Stimulated activated naive CD8-positive, alpha-beta T cell treated with anti-CD3 and anti-CD28 coated beads, Interleukin-15, Interleukin-2, amounts not matched to agents 100 U/mL and 50 U/mL, for 24 hours (primary cell): ENCODE data around the gene TYW1B.
"Not testable (repeated sequence)": the region's sequence is repeated elsewhere in the genome, so short reads cannot be mapped to it uniquely, and the experiment has no call there.

ENCODE experiments used
- ATAC-seq: fragments of 150-1000 bp; cut with Tn5 transposase; one replicate; pipeline ENCODE4 v1.10.0; 2021
- DNase-seq: peaks from one replicate; pipeline ENCODE4 v3.0.0; 2021

Gene TYW1B

DNA sequence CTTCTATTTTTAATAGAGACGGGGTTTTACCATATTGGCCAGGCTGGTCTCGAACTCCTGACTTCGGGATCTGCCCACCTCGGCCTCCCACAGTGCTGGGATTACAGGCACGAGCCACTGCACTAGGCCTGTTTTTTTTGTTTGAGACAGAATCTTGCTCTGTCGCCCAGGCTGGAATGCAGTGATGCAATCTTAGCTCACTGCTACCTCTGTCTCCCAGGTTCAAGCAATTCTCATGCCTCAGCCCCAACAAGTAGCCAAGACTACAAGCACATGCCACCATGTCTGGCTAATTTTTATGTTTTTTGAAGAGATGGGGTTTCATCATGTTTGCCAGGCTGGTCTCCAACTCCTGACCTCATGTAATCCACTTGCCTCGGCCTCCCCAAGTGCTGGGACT lies 73.7 kb downstream of the TYW1B start:
- ATAC-seq (no peak), DNase-seq (no peak)

- DNase-seq (no peak), ATAC-seq (no peak)
These were observed 74.2 kb downstream of the TYW1B start for GRCh38 chr7:72753781-72754180.

DNA sequence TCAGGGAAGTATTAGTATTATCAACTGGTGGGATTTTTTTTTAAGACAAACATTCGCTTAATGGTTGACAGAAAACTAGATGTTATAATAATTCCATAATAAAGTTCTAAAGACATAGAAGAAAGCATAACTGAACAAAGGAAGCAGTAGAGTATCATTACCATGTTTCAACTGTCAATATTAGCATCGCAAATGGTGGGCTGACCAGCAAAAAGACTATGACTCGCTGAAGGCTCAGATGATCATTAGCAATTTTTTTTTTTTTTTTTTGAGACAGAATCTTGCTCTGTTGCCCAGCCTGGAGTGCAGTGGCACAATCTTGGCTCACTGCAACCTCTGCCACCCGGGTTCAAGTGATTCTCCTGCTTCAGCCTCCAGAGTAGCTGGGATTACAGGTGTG lies 74.8 kb downstream of the TYW1B start:
- not testable (repeated sequence) for DNase-seq, ATAC-seq

DNA sequence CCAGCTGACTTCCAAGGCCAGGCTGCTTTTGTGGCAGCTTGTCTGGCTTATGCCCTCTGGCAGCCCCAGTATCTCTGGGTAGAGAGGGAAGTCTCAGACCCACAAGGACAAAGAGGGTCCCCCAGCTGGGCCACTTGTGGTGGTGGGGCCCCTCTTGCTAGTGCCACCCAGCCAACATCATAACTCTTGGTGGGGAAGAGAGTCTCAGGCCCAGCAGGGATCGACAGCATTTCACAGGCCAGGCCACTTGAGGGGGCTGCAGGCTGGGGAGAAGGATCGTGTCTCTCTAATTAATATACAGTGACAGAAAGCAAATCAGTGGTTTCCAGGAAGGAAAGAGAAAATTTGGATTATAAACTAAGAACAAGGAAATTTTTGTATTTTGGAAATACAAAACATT lies 76.0 kb downstream of the TYW1B start:
- DNase-seq: no peak
- ATAC-seq: no peak

DNA sequence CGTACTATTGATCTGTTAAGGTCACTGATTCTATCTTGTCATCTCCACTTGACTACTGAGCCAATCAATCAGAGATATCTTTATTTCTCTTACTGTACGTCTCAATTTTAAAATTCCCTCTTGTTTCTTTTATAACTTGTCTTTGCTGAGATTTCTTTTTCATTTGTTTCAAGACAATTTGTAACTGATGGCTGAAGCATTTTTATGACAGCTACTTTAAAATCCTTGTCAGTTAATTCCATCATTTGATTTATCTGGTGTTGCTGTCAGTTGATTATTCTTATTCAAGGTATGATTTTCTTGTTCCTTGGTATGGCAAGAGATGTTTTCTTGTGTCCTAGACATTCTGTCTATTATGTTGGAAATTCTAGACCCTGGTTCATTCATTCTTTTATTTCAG lies 76.6 kb downstream of the TYW1B start:
- DNase-seq (no peak), ATAC-seq (no peak)

- DNase-seq, ATAC-seq: not testable (repeated sequence)
These were observed 79.4 kb downstream of the TYW1B start for GRCh38 chr7:72748649-72749048.

GRCh38 chr7:72744244-72744926 lies 83.6 kb downstream of the TYW1B start:
- ATAC-seq, DNase-seq: not testable (repeated sequence)

DNA sequence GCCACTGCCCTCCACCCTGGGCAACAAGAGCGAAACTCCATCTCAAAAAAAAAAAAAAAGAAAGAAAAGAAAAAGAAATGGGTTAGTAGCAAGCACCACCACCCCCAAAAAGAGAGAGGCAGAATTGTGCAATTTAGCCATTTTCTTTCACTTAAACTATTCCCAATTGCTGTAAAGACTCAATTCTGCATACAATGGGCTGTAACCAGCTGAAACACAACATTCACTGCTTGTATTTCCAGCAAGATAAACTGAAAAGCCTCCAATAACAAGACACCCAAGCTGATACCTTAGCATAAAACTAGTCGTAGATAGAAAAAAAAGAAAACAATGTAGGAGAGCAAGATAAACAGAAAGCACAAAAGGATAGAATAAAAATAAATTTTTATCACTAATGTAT lies 84.2 kb downstream of the TYW1B start:
- ATAC-seq, DNase-seq: not testable (repeated sequence)

DNA sequence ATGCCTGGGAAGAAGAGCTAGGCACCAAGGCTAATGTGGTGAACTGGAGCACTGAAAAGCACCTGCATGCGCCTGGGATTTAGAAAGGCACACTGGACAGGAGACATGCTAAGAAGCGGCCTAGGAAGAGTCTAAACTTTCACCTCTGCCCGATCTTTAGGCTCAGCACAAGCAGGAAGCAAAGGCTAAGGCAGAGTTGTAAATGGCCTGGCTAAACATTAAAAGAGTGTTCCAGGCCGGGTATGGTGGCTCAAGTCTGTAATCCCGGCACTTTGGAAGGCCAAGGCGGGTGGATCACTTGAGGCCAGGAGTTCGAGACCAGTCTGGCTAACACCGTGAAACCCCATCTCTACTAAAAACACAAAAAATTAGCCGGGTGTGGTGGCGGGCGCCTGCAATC lies 88.3 kb downstream of the TYW1B start:
- not testable (repeated sequence) for ATAC-seq, DNase-seq

DNA sequence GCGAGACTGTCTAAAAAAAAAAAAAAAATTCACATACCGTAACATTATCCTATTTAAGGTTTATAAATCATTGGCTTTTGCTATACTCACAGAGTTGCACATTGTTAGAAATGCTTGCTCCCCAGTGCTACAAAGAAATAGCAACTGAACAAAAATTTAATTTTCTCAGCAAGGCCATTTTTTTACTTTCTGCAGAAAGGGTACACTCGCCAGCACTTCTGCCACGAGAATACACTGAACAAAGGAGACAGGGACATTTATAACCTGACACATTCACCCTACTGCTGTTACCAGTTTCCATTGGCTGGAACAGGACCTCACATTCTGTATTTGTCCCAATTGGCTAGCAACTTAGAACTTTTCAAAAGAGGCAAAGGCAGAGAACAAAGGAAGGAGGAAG lies 92.1 kb downstream of the TYW1B start:
- ATAC-seq: not testable (repeated sequence)

DNA sequence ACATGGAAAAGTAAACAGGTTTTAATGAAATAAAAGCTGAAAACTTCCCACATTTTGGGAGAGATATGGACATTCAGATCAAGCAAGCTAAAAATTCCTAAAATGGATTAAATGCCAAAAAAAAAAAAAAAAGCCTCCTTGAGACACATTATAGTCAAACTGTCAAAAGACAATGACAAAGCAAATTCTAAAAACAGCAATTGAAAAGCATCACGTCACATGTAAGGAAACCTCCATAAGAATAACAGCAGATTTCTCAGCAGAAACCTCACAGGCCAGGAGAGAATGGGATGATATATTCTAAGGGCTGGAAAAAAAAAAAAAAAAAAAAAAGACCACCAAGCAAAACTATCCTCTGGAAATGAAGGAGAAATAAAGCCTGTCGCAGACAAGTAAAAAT lies 97.2 kb downstream of the TYW1B start:
- not testable (repeated sequence) for ATAC-seq, DNase-seq

More for the DNA sequence above, 92.1 kb downstream of the TYW1B start:
- not testable (repeated sequence) for DNase-seq

GRCh38 chr7:72730384-72730783 lies 97.6 kb downstream of the TYW1B start:
- DNase-seq, ATAC-seq: not testable (repeated sequence)

DNA sequence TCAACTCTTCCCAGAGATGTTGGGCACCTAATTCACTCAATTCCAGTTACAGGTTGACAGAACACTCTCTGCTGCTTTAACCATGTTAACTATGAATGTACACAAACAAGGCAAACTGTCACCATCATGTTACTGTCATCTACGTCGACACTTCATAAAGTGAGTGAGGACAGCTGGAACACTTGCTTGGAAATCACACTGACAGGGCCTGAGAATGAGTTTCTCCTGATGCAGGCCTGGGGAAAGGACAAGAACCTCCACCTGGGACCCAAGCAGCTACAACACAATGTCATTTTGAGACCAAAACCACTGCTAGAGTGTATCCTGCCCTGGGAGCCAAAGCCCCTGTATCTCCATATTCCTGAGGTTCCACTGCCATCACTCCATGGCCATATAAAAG lies 98.9 kb downstream of the TYW1B start:
- ATAC-seq, DNase-seq: not testable (repeated sequence)

- not testable (repeated sequence) for DNase-seq, ATAC-seq
These were observed 105.3 kb downstream of the TYW1B start for GRCh38 chr7:72722694-72723093.

GRCh38 chr7:72720890-72721289 lies 107.1 kb downstream of the TYW1B start:
- not testable (repeated sequence) for DNase-seq, ATAC-seq

- DNase-seq, ATAC-seq: not testable (repeated sequence)
These were observed 110.7 kb downstream of the TYW1B start for GRCh38 chr7:72717252-72717774.

DNA sequence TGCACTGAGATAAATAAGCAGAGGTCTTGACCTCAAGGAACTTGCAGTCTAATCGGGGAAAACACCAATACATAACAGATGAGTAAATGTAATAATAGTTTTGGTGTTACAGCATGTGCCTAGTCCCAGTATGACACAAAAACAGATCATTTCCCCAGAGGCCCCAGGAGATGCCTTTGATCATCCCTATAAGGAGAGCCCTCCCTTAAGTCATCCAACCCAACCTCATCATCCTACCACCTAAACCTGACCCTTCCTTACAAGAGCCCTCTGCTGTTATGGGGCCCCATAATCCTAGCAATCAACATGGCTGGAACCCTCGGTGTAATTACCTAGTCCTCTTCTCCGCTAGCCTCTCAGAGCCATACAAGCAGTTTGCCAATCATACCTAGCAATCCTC lies 116.1 kb downstream of the TYW1B start:
- DNase-seq, ATAC-seq: not testable (repeated sequence)

DNA sequence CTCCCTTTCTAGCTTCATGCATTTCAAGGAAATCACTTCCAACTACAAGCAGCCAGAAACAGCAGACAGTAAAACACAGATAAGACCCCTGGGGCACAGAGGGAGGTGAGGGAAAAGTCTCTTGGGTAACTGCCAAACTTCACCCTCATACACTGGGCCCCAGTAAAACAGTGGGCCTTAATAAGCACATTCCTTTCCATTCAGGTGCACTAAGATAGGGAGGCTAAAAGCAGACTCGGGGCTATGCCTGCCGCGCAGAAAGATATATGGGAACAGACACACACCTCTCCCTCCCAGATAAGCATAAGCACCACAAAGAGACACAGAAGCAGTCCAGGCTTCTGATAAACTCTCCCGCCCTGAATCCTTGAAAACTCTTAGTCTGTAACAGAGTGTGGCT lies 117.0 kb downstream of the TYW1B start:
- DNase-seq: no peak
- ATAC-seq: no peak

DNA sequence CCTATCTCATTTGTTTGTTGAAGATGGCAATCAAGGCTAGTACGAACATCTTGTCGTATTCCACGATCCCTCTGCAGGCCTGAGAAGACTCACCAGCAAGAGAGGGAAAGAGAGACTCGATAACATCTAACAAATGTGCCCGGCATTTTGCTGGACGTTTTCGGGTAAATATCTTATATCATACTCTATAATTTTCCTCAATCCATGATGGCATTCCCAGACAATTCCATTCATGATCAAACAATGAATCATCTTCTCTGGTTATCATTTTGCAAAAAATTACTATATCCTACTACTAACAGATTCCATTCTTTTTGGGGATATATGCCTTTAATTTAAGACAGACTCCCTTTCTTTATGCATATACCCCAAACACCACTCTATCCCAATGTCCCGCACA lies 118.1 kb downstream of the TYW1B start:
- no peak for DNase-seq
- ATAC-seq: no peak

- ATAC-seq, DNase-seq: not testable (repeated sequence)
These were observed 119.5 kb downstream of the TYW1B start for GRCh38 chr7:72708371-72709050.

DNA sequence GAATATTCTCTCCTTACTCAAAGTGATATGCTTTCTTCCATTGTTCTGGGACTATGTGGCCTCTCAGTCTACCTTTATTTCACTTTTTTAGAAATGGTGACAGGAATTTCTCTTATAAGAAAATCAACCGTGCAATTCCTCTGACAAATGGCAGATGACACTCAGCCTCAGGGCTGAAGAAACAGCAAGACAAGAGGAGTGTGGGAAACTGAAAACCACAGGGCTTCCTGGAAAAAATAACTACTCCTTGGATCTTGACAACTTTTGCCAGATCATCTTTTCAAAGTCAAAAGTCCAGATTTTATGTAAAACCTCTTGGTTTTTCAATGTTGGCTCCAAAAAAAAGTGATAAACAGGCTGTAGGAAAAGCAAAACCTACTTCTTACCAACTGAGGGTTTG lies 121.5 kb downstream of the TYW1B start:
- DNase-seq (no peak), ATAC-seq (no peak)

- DNase-seq, ATAC-seq: not testable (repeated sequence)
These were observed 122.3 kb downstream of the TYW1B start for GRCh38 chr7:72705693-72706092.

DNA sequence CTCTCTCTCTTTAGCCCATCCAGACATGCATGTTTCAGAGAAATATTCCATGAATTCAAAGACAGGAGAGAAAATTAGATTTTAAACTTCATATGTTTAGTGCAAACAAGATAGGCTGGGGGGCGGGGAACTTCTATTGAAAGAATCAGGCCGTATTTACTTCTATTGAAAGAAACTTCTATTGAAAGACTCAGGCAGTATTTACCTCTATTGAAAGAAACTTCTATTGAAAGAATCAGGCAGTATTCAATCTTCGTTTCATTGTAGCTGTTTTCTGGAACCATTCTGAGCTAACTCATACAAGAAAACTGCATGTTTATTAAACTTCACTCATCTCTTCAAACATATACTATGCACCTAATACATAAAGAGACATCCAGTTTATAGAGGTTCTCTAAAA lies 123.1 kb downstream of the TYW1B start:
- DNase-seq (no peak), ATAC-seq (no peak)
